ENCODE measurements around the gene DLD. TPM values are rescaled to one million over a fixed set of nuclear protein-coding genes. Genes with fewer than 3 reads are reported as not detected.

Gene DLD
- total and polyA plus RNA-seq, 9 of the 15 experiments (the other 6 are each of a cell fraction or from before 2014, with no cell fraction given), result 130 to 639 (median 247) TPM

DNA sequence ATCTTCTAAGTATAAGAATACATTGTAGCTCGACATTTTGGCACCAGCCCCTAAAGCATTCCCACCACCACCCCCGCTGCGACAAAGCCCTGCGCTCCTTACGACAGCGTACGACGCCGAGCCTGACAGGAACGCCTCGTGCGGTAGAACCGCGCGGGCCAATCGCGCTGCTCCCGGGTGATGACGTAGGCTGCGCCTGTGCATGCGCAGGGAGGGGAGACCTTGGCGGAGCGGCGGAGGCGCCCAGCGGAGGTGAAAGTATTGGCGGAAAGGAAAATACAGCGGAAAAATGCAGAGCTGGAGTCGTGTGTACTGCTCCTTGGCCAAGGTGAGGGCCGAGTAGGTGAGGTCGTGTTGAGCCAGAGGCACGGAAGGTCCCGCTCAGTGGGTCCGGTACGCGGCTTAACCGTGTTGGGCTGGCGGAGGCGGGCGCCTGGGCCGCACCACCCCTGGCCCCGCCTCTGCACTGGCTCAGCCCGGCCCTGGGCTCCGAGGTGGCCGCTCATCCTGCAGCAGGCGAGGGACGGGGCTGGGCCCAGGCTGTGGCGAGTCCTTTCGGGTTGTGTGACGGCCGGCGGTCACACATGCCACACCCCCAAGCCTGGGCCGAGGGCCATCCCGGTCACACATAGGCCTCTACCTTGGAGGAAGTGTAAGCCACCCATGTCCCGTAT is at the start of gene DLD (continued):
- TF ChIP-seq, protein P1, sequence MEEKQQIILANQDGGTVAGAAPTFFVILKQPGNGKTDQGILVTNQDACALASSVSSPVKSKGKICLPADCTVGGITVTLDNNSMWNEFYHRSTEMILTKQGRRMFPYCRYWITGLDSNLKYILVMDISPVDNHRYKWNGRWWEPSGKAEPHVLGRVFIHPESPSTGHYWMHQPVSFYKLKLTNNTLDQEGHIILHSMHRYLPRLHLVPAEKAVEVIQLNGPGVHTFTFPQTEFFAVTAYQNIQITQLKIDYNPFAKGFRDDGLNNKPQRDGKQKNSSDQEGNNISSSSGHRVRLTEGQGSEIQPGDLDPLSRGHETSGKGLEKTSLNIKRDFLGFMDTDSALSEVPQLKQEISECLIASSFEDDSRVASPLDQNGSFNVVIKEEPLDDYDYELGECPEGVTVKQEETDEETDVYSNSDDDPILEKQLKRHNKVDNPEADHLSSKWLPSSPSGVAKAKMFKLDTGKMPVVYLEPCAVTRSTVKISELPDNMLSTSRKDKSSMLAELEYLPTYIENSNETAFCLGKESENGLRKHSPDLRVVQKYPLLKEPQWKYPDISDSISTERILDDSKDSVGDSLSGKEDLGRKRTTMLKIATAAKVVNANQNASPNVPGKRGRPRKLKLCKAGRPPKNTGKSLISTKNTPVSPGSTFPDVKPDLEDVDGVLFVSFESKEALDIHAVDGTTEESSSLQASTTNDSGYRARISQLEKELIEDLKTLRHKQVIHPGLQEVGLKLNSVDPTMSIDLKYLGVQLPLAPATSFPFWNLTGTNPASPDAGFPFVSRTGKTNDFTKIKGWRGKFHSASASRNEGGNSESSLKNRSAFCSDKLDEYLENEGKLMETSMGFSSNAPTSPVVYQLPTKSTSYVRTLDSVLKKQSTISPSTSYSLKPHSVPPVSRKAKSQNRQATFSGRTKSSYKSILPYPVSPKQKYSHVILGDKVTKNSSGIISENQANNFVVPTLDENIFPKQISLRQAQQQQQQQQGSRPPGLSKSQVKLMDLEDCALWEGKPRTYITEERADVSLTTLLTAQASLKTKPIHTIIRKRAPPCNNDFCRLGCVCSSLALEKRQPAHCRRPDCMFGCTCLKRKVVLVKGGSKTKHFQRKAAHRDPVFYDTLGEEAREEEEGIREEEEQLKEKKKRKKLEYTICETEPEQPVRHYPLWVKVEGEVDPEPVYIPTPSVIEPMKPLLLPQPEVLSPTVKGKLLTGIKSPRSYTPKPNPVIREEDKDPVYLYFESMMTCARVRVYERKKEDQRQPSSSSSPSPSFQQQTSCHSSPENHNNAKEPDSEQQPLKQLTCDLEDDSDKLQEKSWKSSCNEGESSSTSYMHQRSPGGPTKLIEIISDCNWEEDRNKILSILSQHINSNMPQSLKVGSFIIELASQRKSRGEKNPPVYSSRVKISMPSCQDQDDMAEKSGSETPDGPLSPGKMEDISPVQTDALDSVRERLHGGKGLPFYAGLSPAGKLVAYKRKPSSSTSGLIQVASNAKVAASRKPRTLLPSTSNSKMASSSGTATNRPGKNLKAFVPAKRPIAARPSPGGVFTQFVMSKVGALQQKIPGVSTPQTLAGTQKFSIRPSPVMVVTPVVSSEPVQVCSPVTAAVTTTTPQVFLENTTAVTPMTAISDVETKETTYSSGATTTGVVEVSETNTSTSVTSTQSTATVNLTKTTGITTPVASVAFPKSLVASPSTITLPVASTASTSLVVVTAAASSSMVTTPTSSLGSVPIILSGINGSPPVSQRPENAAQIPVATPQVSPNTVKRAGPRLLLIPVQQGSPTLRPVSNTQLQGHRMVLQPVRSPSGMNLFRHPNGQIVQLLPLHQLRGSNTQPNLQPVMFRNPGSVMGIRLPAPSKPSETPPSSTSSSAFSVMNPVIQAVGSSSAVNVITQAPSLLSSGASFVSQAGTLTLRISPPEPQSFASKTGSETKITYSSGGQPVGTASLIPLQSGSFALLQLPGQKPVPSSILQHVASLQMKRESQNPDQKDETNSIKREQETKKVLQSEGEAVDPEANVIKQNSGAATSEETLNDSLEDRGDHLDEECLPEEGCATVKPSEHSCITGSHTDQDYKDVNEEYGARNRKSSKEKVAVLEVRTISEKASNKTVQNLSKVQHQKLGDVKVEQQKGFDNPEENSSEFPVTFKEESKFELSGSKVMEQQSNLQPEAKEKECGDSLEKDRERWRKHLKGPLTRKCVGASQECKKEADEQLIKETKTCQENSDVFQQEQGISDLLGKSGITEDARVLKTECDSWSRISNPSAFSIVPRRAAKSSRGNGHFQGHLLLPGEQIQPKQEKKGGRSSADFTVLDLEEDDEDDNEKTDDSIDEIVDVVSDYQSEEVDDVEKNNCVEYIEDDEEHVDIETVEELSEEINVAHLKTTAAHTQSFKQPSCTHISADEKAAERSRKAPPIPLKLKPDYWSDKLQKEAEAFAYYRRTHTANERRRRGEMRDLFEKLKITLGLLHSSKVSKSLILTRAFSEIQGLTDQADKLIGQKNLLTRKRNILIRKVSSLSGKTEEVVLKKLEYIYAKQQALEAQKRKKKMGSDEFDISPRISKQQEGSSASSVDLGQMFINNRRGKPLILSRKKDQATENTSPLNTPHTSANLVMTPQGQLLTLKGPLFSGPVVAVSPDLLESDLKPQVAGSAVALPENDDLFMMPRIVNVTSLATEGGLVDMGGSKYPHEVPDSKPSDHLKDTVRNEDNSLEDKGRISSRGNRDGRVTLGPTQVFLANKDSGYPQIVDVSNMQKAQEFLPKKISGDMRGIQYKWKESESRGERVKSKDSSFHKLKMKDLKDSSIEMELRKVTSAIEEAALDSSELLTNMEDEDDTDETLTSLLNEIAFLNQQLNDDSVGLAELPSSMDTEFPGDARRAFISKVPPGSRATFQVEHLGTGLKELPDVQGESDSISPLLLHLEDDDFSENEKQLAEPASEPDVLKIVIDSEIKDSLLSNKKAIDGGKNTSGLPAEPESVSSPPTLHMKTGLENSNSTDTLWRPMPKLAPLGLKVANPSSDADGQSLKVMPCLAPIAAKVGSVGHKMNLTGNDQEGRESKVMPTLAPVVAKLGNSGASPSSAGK (IDR thresholded peaks at IDR 0.05), result peak; percentile 97
- TF ChIP-seq FOXM1 (IDR thresholded peaks at IDR 0.05; ENCODE audit: low read depth), result 0 out of 2 replicates have a peak, but pooled peaks have one; percentile 17
- TF ChIP-seq FOXM1 (CRISPR knock-in tag; IDR thresholded peaks at IDR 0.05; ENCODE audit: low read depth), result peak; percentile 79
- peak; percentile 93 for TF ChIP-seq EGR1 (conservative IDR thresholded peaks at IDR 0.05)
- TF ChIP-seq SUPT5H (IDR thresholded peaks at IDR 0.05), result peak; percentile 99
- TF ChIP-seq LEF1 (IDR thresholded peaks at IDR 0.05), result no peak; the same call in none of the 2 replicates
- no peak for TF ChIP-seq RFX1 (IDR thresholded peaks at IDR 0.05)
- no peak; the same call in 1 of the 2 replicates for TF ChIP-seq ELF1 (tag; IDR thresholded peaks at IDR 0.05)
- TF ChIP-seq, protein P2, sequence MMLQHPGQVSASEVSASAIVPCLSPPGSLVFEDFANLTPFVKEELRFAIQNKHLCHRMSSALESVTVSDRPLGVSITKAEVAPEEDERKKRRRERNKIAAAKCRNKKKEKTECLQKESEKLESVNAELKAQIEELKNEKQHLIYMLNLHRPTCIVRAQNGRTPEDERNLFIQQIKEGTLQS (IDR thresholded peaks at IDR 0.05), result peak; percentile 79
- TF ChIP-seq, protein P2 (CRISPR knock-in tag; conservative IDR thresholded peaks at IDR 0.05), result peak; percentile 69; the same call in 1 of the 2 replicates
- TF ChIP-seq GATA2 (CRISPR knock-in tag; IDR thresholded peaks at IDR 0.05), result no peak
- peak; percentile 64; the same call in 1 of the 2 replicates for TF ChIP-seq HDAC8 (tag; IDR thresholded peaks at IDR 0.05)
- TF ChIP-seq HMG20B (CRISPR knock-in tag; IDR thresholded peaks at IDR 0.05), result no peak
- no peak for TF ChIP-seq SAFB (IDR thresholded peaks at IDR 0.05; ENCODE audit: borderline replicate concordance, low read depth, low read length)
- TF ChIP-seq XRCC4 (IDR thresholded peaks at IDR 0.05; ENCODE audit: extremely low read depth, insufficient read depth, insufficient read length), result no peak
- TF ChIP-seq TEAD4 (IDR thresholded peaks at IDR 0.05; ENCODE audit: low read length), result peak; percentile 46; the same call in 1 of the 2 replicates
- no peak for TF ChIP-seq TEAD4 (CRISPR knock-in tag; IDR thresholded peaks at IDR 0.05; ENCODE audit: borderline replicate concordance)
- no peak for TF ChIP-seq ZBTB8A (IDR thresholded peaks at IDR 0.05; ENCODE audit: partially characterized antibody)
